ENCODE results near the gene PRR5. TPM values are rescaled to one million over a fixed set of nuclear protein-coding genes. Genes with fewer than 3 reads are reported as not detected.

PRR5 gene
- total and polyA plus RNA-seq, 2 of the 13 experiments (the other 11 are each of a cell fraction or from before 2014, with no cell fraction given), result 11.6 to 27.5 TPM

GRCh38 chr22:44684506-44685383 is 17.3 kb upstream of the PRR5 start (continued):
- TF ChIP-seq NONO (IDR thresholded peaks at IDR 0.05), result no peak
- 0 out of 2 replicates have a peak, but pooled peaks have one; percentile 17 for TF ChIP-seq NONO (CRISPR knock-in tag; conservative IDR thresholded peaks at IDR 0.05)
- no peak for TF ChIP-seq IRF1 (CRISPR knock-in tag; IDR thresholded peaks at IDR 0.05; ENCODE audit: low read depth)
- TF ChIP-seq SMAD1 (CRISPR knock-in tag; IDR thresholded peaks at IDR 0.05; ENCODE audit: borderline replicate concordance, low read depth), result no peak
- TF ChIP-seq ZNF18 (CRISPR knock-in tag; IDR thresholded peaks at IDR 0.05; ENCODE audit: insufficient replicate concordance), result peak; percentile 45
- TF ChIP-seq ZBED4 (CRISPR knock-in tag; IDR thresholded peaks at IDR 0.05; ENCODE audit: borderline replicate concordance), result 0 out of 2 replicates have a peak, but pooled peaks have one; percentile 22
- TF ChIP-seq ZNF597 (CRISPR knock-in tag; IDR thresholded peaks at IDR 0.05), result no peak
- no peak for TF ChIP-seq EP300 (IDR thresholded peaks at IDR 0.05; ENCODE audit: low read depth in 2 of 2, low read length in 2 of 2)
- no peak for TF ChIP-seq EP300 (CRISPR knock-in tag; IDR thresholded peaks at IDR 0.05; ENCODE audit: borderline replicate concordance)
- TF ChIP-seq SCMH1 (CRISPR knock-in tag; IDR thresholded peaks at IDR 0.05; ENCODE audit: borderline replicate concordance), result no peak
- TF ChIP-seq RXRA (CRISPR knock-in tag; IDR thresholded peaks at IDR 0.05), result peak; percentile 65
- TF ChIP-seq ZBTB3 (CRISPR knock-in tag; IDR thresholded peaks at IDR 0.05; ENCODE audit: borderline replicate concordance, low read depth), result no peak
- TF ChIP-seq ERF (CRISPR knock-in tag; IDR thresholded peaks at IDR 0.05), result peak; percentile 75; the same call in 1 of the 2 replicates
- peak; percentile 46 for TF ChIP-seq CEBPB (IDR thresholded peaks at IDR 0.05; ENCODE audit: borderline replicate concordance, low read depth, low read length)
- 0 out of 2 replicates have a peak, but pooled peaks have one; percentile 60 for TF ChIP-seq ZNF264 (CRISPR knock-in tag; IDR thresholded peaks at IDR 0.05)
- TF ChIP-seq ARNT2 (CRISPR knock-in tag; IDR thresholded peaks at IDR 0.05; ENCODE audit: low read depth), result no peak
- TF ChIP-seq MXI1 (IDR thresholded peaks at IDR 0.05; ENCODE audit: borderline replicate concordance, low read depth, low read length), result 0 out of 3 replicates have a peak, but pooled peaks have one; percentile 49
- TF ChIP-seq SMAD9 (CRISPR knock-in tag; IDR thresholded peaks at IDR 0.05), result no peak
- no peak for TF ChIP-seq EED (CRISPR knock-in tag; IDR thresholded peaks at IDR 0.05)
- no peak for TF ChIP-seq ZNF777 (CRISPR knock-in tag; IDR thresholded peaks at IDR 0.05)
